OCI-LY3 (cell line): ENCODE measurements around the gene BCLAF1.

ENCODE experiments used
- EZH2phosphoT487 ChIP-seq: fragments of 200-600 bp; shearing (Covaris generic); IDR thresholded peaks from 2 replicates; pipeline ENCODE4 v1.6.1; 2018; ENCODE audit warnings: antibody characterized with exemption, mixed run types, low read depth
- TF ChIP-seq, protein P1 (sequence below): fragments of 200-600, 300-600 bp; sonication (generic); IDR thresholded peaks from 2 replicates; pipeline ENCODE4 v1.5.1; 2014; ENCODE audit warnings: antibody characterized with exemption, low read length, low read depth

DNA sequence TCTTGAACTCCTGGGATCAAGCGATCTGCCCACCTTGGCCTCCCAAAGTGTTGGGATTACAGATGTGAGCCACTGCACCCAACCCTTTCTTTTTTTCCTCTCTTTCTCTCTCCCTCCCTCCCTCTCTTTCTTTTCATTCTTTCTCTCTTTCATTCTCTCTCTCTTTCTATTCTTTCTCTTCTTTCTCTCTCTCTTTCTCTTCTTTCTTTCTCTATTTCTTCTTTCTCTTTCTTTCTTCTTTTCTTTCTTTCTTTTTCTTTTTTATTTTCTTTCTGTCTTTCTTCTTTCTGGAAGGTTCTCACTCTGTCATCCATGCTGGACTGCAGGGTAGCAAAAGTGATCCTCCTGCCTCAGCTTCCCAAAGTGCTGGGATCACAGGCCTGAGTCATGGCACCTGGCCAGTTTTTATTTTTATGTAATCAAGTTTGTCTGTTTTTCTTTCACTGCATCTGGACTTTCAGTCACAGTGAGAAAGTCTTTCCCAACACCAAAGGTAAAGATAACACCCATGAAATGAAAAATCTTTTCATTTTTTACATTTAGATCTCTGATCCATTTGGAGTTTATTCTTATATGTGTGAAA, 20.2 kb upstream of the BCLAF1 start:
- TF ChIP-seq, protein P1, sequence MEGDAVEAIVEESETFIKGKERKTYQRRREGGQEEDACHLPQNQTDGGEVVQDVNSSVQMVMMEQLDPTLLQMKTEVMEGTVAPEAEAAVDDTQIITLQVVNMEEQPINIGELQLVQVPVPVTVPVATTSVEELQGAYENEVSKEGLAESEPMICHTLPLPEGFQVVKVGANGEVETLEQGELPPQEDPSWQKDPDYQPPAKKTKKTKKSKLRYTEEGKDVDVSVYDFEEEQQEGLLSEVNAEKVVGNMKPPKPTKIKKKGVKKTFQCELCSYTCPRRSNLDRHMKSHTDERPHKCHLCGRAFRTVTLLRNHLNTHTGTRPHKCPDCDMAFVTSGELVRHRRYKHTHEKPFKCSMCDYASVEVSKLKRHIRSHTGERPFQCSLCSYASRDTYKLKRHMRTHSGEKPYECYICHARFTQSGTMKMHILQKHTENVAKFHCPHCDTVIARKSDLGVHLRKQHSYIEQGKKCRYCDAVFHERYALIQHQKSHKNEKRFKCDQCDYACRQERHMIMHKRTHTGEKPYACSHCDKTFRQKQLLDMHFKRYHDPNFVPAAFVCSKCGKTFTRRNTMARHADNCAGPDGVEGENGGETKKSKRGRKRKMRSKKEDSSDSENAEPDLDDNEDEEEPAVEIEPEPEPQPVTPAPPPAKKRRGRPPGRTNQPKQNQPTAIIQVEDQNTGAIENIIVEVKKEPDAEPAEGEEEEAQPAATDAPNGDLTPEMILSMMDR = no peak
- no peak for TF ChIP-seq EZH2phosphoT487
